NCI-H69 (cell line): Measurements from ENCODE around the gene SHISA4.
"Not testable (repeated sequence)": the region's sequence is repeated elsewhere in the genome, so short reads cannot be mapped to it uniquely, and the experiment has no call there.

Source experiments
- DNase-seq: peaks from one replicate; lab custom pipeline; 2025; lab: John Stamatoyannopoulos, UW

Gene SHISA4, protein sequence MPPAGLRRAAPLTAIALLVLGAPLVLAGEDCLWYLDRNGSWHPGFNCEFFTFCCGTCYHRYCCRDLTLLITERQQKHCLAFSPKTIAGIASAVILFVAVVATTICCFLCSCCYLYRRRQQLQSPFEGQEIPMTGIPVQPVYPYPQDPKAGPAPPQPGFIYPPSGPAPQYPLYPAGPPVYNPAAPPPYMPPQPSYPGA

DNA sequence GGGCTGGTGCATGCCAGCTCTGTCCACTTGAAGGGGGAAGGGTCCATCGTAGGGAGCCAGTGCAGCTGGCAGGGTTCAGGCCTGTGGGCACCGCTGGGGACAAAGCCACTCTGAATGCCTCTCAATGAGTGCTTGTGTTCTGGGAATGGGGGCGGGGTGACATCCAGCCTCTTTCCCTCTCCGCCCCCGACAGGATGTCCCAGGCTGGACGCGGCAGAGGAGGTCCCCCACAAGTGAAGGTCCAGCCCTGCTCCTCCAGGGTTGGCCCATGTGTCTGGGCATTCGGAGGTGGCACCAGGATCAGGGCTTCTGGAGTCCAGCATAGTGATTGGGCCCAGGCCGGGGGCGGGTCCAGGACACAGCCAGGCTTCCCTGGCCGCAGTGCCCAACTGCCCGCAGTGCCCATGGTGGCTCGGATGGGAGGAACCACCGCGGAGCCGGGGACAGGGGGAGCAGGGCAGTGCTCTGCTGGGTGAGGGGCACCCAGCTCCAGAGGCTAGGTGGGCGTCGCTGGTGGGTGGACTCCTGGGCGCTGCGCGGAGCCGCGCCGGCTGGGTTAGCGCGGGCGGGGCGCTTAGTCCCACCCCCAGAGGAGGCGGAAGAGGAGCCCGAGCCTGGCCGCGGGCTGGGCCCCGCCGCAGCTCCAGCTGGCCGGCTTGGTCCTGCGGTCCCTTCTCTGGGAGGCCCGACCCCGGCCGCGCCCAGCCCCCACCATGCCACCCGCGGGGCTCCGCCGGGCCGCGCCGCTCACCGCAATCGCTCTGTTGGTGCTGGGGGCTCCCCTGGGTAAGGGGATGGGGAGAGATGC, at the start of gene SHISA4:
TSS of gene SHISA4 (plus strand) at position 617 of the 808 bp plus-strand sequence. CDS start at position 714, 97 bp downstream.
- DNase-seq, result peak; percentile 54

DNA sequence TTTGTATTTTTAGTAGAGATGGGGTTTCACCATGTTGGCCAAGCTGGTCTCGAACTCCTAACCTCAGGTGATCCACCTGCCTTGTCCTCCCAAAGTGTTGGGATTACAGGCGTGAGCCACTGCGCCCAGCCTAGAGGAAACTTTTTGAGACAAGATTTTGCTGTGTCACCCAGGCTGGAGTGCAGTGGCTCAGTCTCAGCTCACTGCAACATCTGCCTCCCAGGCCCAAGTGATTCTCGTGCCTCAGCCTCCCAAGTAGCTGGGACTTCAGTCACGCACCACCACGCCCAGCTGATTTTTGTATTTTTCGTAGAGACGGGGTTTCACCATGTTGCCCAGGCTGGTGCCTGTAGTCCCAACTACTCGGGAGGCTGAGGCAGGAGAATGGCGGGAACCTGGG, 49.6 kb upstream of the SHISA4 start:
- not testable (repeated sequence) for DNase-seq

DNA sequence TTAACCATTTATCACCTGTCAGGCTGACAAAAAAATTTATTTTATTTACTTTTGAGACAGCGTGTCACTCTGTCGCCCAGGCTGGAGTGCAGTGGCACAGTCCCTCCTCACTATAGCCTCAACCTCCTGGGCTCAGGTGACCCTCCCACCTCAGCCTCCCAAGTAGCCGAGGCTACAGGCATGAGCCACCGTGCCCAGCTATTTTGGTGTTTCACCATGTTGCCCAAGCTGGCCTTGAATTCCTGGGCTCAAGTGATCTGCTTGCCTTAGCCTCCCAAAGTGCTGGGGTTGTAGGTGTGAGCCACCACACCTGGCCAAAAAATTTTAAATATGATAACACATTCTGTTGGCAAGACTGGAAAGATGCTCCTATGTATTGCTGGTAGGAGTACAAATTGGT, 48.6 kb upstream of the SHISA4 start:
- DNase-seq, result no peak

DNA sequence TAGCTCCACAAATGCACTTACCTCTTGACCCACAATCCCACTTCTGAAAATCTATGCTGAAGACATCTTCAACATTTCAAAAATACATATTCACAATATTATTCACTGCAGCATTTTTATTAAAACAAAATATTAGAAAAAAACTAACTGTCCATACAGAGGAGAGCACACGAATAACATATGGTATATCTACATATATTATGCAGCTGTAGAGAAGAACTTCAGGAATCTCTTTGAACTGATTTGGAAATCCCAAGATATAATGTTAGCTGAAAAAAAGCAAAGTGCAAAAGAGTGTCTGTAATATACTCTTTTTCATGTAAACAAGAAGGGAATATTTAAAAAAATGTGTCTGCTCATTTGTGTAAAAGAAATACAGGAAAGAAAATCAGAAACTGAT, 48.2 kb upstream of the SHISA4 start:
- no peak for DNase-seq

DNA sequence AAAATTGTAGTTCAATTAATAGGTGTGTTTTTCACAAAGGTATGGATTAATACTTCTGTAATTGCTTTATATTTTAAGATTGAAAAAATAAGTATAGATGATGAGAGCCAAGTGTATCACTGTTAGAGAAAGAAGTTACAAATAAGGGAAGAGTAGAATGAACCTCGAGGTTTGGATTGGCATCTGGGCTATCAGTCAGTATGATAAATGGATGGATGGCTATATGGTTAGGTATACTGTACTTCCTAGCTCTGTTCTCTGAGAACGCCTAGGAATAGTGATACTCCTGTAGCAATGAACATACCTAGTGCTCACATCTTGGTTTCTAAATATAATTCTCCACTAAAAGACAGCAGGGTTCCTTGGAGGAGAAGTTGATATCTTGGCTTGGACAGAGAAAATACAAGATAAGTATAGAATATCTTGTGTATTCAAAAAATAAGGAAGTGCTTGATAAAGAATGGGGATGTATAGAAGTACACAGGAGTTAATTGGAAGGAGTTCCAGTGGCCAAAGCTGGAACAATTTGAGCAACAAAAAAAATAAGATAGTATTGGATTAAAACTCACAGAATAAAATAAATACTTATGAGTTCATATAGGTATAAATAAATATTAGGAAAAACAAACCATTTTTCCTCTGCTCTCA, 47.3 kb upstream of the SHISA4 start:
- no peak for DNase-seq

DNA sequence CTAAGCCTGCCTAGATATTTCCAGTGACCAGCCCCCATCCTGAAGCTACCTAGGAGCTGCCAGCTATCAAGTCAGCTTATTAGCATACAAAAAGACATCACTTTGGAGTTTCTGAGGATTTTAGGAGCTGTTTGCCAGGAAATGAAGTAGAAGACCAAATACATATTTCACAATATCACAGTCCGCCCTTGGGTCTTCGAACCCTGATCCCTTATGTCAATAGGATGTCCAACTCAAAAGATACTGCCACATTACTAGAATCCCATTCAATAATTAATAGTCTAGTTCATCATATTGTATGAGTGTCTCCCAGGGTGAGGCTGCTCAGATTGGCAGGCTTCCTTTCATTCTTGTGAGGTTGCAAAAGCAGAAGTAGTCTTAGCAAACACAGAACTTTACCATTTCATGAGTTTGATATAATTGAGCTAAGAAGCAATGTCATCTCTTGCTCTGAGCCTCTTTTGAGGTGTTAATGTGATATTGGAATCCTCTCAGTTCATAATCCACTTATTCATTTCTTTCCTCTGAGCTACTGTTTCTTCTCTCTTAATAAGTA, 46.1 kb upstream of the SHISA4 start:
- no peak for DNase-seq

DNA sequence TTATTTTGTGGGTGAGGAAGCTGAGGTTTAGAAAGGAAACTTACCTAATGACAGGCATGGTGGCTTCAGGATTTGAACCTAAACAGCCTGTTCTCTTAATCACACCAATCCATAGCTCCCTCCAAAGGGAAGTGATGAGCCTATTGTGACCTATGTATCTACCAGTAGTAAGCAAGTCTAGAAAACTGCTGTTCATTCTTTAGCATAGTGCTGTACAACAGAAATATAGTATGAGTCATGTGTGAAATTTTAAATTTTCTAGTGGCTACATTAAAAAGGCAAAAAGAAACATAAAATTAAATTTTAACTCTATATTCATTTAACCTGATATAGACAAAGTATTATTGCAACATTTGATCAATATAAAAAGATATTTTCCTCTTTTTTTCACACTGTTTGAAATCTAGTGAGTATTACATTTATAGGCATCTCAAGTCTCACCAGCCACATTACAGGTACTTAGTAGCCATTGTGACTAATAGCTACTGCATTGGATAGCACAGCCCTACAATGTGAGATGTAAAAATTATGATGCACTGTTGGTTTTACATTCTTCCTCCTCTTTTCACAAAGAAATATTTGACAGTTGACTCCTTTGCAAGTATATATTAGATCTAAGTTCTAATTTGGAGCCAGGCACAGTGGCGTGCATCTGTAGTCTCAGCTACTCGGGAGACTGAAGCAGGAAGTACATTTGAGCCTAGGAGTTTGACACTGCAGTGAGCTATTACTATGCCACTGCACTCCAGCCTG, 43.2 kb upstream of the SHISA4 start:
- DNase-seq, result no peak

DNA sequence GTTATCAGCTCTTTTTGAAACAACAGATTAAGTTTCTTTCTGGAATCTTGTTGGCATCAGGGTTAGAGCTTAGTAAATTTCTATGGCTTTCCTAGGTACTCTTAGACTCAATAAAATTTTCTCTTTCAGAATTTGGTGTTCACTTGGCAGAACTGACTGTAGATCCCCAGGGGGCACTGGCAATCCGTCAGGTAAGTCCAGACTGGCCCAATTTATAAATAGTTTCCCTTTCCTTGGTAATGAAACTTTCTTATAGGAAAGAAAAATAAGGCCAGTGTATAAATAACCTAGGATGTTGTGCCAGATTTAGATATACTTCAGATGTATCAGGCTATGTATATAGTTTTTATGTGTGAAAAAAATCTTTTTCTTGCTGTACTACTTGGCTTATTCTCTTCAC, 41.5 kb upstream of the SHISA4 start:
- DNase-seq, result no peak

DNA sequence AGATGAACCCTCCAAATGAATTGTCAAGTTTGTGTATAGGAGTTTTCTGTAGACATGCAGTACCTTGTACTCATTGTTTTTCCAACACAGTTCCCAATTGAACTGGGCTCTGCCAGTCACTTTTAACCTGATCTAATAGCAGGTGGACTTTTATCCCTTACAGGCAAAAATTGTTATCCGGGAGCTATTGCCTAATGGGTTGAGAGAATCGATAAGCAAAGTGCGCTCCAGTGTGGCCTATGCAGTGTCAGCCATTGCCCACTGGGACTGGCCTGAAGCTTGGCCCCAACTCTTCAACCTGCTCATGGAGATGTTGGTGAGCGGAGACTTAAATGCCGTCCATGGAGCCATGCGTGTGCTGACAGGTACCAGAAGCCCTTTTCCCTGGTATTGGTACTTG, 40.5 kb upstream of the SHISA4 start:
- no peak for DNase-seq

DNA sequence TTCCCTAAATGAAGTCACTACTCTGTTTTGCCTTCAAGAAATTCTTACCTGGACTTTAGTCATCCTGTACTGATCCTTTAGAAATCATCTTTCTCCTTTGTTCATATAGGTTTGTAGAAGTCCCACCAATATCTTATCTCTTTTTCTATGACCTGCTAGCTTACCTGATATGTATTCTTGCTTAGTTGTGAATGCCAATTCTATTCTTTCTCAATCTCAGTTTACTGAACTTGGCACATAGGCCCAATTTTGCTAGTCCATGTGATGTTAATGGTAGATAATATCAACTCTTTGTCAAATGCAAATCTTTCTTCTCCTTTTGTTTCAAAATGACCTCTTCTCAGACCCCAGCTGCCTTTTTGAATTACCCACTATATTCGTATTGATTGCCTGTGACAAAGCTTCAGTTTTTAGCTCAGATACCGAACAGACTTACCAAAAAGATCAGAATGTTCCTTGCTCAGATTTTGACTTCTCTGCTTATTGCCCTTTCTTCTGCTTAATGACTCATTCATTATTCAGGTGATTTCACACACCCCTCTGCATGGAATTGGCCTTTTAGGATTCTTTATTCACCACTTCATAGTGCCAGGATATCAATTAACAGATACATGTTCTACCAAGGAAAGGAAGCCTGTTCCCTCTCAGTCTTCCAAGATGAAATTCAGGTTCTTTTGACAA, 39.2 kb upstream of the SHISA4 start:
- DNase-seq, result no peak

DNA sequence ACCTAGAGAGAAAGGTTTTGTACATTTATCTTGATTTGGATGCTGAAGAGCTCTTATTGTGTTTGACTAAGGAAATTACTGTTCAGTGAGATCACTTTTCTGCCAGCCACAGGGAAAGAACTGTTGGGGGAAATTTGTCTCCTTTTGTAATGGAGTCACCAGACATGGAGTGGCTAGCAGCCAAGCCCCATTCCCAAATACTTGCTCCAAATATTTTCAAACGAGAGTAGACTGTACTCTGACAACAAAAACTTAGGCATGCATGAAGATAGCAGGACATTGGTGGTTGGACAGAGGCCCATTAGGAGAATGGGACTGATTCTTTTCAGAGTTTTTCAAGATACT, 38.7 kb upstream of the SHISA4 start:
- DNase-seq, result no peak

DNA sequence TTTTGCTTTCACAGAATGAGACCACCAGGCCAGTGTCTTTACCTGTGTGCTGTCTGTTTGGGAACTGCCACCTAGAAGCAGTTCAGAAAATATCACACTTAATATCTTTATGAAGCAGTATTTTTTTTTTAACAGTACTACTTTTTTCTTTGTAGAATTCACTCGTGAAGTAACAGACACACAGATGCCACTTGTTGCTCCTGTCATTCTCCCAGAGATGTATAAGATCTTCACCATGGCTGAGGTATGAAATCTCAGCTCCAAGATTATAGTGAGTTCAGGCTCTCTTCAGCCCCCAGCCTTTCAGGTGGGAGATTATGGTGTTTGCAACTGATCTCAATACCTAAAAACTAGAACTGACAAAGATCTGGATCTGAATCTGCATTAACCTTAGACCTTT, 36.7 kb upstream of the SHISA4 start:
- DNase-seq, result no peak

DNA sequence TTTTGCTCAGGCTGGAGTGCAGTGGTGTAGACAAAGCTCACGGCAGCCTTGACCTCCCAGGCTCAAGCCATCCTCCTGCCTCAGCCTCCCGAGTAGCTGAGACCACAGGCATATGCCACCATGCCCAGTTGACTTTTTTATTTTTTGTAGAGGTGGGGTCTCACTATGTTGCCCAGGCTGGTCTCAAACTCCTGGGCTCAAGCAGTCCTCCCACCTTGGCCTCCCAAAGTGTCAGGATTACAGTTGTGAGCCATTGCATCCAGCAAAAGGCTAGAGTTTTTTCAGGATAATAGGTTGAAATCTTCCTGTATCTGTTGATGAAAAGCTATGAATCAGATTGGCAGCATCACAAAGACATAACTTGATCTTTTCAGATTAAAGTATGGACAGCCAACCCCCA, 32.0 kb upstream of the SHISA4 start:
- DNase-seq, result not testable (repeated sequence)

DNA sequence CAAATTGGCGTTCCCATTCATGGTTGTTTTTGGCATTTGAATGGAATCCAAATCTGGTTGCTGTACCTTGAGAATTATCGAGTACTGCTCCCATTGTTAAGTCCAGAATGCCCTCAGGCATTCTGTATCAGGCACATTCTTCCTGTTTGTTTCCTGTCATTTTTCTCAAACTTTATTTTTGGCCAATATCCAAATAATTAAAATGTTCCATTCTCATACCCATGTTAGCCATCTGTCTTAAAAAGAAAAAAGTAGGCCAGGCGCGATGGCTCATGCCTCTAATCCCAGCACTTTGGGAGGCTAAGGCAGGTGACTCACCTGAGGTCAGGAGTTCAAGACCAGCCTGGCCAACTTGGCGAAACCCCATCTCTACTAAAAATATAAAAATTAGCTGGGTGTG, 29.3 kb upstream of the SHISA4 start:
- no peak for DNase-seq

DNA sequence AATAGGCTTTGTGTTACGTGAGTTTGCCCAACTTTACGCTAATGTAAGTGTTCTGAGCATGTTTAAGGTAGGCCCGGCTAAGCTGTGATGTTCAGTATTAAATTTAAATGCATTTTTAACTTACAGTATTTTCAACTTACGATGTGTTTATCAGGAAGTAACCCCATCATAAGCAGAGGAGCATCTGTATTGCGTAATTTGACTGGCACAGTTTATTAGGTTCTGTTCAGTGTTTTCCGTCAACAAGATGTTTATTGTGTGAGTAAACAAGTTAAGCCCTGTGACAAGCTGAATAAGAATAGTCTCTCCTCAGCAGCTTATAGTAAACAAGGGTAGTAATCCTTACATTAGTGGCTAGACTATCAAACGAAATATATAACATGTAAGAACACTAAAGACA, 27.2 kb upstream of the SHISA4 start:
- no peak for DNase-seq

DNA sequence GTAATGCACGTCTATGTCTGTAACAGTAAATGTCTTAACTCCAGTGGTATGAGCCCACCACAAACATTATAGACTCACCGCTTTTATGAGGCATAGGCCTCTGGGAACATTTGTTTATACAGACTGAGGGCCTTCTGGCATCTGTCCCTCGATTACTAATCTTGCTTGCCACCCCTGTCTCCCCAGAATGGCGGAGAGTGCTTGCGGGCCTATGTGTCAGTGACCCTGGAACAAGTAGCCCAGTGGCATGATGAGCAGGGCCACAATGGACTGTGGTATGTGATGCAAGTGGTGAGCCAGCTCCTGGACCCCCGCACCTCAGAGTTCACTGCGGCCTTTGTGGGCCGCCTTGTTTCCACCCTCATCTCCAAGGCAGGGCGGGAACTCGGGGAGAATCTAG, 18.3 kb upstream of the SHISA4 start:
- DNase-seq, result no peak

DNA sequence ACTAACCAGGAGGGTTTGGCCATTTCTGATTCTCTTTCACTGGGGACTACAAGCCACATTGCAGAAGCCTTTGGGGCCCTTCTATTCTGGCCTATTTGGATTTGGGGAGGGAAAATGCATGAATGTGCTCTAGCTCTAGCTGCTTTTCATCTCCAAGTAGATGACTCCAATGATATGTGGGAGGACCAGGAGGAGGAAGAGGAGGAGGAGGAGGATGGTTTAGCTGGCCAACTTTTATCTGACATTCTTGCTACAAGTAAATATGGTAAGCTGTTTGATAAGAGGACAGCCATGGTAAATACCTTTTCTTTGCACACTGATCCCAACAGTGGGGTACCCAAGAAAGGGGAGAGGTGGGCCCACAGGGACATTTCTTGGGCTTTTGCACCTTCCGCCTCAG, 14.0 kb upstream of the SHISA4 start:
- no peak for DNase-seq

DNA sequence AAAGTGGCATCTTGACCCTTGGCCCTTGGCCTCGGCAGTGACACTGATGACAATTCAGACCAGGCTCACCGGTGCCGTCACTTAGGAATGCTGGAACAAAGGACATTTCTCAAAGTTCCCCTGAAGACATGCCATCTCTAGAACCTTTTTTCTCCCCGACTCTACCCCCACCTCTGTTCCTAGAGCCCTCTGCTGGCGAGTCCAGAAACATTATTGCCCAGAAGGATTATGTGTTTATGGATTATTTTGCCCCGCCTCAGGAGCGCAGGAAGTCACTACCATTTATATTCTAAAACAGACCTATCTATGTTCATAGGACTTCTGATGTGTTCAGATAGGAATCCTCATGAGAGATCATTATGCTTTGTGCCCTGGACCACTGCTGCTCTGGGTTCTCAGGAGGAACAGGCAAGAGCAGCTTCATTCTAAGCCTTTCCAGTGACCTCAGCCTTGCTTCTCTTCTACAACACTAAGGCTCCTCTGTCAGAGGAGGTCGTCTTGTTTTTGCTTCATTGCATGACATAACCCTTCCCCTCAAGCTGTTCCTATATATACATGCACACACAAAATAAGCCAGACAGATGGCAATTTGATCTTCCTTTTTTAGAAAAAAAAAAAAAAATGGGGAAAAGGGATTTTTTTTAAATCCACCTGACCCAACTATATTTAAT, 12.4 kb upstream of the SHISA4 start:
- DNase-seq, result no peak

DNA sequence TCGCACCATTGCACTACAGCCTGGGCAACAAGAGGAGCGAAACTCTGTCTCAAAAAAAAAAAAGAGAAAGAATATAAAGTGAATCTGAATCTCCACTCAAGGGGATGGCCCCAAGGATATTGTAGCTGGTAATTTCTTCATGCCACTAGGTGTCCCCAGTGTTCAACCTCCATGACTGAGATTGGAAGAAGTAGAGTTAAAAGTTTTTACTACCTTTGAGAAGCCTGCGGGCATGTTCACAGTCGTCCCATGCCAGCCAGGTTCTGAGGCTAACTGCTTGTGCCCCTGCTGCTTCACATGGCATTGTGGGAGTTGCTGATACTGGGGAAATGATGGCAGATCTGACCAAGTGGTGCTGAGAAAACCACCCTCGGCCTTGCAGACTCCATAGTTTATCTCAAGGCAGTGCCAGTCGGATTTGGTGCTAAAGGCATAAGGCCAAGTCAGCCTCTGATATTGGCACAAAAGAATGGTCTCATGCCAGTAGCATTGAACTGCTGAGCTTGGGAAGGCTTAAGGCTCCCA, 10.8 kb upstream of the SHISA4 start:
- DNase-seq, result peak; percentile 57

DNA sequence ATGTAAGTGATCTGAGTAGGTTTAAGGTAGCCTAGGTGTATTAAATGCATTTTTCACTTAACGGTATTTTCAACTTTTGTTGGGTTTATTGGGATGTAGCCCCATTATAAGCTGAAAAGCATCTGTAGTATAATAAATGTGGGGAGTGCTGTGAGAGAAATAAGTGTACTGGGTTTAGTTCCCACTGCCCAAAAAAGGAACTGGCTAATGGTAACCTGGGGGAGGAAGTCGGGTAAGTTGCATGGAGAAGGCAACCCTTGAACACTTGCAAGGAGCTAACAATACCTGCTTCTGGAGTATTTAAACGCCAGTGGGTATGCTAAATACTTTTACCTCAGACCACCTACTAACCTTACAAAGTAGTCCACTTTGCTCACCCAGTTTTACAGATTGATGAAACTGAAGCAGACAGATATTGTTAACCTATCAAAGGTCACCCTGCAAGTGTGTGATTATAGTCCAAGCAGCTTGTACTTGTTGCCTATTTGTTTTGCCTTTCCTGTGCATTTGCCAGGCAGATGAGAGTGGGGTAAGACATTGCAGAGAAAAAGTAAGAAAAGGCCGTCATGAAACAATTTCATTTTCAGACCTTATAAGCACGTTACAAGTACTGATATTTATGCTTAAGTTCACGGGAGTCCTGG, 7.6 kb upstream of the SHISA4 start:
- no peak for DNase-seq
